ENCODE data around the gene KIAA1671.

Gene KIAA1671

GRCh38 chr22:25137577-25138525, 185.3 kb downstream of the KIAA1671 start:
- peaks cover 0 to 10% (median 0%) of the 10 kb centered on the region in 11 experiments; a peak in 3 of 22 replicates for H3K9me3 ChIP-seq (replicated peaks in 1 of 11)
- H3K27ac ChIP-seq: no peak overlapping the region
- no peak overlapping the region for H3K4me2 ChIP-seq
- H3K4me3 ChIP-seq: no peak overlapping the region
- no peak for TF ChIP-seq Cebpa-rat (IDR thresholded peaks at IDR 0.05)
- H4K20me1 ChIP-seq: no peaks in the 10 kb centered on the region; a peak in 1 of 22 replicates
- H3K4me1 ChIP-seq: peaks cover 0 to 13% (median 1%) of the 10 kb centered on the region in 10 experiments; a peak in 10 of 20 replicates
- H3K27me3 ChIP-seq: no peaks in the 10 kb centered on the region
- no peaks in the 10 kb centered on the region for H3K36me3 ChIP-seq
- no peak overlapping the region for H3K9ac ChIP-seq

DNA sequence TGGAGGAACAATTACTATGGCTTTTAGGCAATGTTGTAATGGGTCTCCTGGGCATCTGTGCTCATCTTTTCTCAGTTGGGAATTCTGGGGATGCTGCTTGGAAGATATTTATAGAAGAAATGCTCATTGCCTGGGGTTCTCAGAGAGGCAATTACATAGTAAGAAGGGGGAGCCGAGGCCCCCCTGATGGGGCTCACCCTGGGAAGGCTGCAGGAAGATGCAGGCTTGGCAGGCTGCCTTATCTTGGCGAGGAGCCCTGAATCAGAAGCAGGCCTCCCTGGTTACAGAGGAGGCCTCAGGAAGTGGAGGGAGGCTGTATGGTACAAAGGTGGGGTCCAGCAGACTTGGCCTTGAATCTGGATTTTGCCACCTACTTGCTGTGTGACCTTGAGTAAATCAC, 186.5 kb downstream of the KIAA1671 start:
- no peaks in the 10 kb centered on the region for H3K27me3 ChIP-seq
- H3K4me1 ChIP-seq: peaks cover 0 to 25% (median 12%) of the 10 kb centered on the region in 10 experiments; a peak in 15 of 20 replicates
- no peak overlapping the region for H3K4me3 ChIP-seq
- no peaks in the 10 kb centered on the region for H3K36me3 ChIP-seq
- H3K9ac ChIP-seq: no peak overlapping the region
- peaks cover 0 to 12% (median 0%) of the 10 kb centered on the region in 11 experiments; a peak in 3 of 22 replicates for H3K9me3 ChIP-seq (replicated peaks in 1 of 11)
- TF ChIP-seq Cebpa-rat (IDR thresholded peaks at IDR 0.05): no peak
- H3K4me2 ChIP-seq: peak overlapping the region in 1 of 11 experiments; percentile 16; a peak in 1 of 22 replicates
- H3K27ac ChIP-seq: no peak overlapping the region
- no peaks in the 10 kb centered on the region; a peak in 1 of 22 replicates for H4K20me1 ChIP-seq

GRCh38 chr22:25142102-25142501, 189.6 kb downstream of the KIAA1671 start:
- H3K4me1 ChIP-seq: peaks cover 0 to 42% (median 28%) of the 10 kb centered on the region in 10 experiments; a peak in 15 of 20 replicates
- peaks cover 0 to 4% (median 0%) of the 10 kb centered on the region in 11 experiments; a peak in 1 of 22 replicates for H4K20me1 ChIP-seq
- H3K27ac ChIP-seq: no peak overlapping the region

DNA sequence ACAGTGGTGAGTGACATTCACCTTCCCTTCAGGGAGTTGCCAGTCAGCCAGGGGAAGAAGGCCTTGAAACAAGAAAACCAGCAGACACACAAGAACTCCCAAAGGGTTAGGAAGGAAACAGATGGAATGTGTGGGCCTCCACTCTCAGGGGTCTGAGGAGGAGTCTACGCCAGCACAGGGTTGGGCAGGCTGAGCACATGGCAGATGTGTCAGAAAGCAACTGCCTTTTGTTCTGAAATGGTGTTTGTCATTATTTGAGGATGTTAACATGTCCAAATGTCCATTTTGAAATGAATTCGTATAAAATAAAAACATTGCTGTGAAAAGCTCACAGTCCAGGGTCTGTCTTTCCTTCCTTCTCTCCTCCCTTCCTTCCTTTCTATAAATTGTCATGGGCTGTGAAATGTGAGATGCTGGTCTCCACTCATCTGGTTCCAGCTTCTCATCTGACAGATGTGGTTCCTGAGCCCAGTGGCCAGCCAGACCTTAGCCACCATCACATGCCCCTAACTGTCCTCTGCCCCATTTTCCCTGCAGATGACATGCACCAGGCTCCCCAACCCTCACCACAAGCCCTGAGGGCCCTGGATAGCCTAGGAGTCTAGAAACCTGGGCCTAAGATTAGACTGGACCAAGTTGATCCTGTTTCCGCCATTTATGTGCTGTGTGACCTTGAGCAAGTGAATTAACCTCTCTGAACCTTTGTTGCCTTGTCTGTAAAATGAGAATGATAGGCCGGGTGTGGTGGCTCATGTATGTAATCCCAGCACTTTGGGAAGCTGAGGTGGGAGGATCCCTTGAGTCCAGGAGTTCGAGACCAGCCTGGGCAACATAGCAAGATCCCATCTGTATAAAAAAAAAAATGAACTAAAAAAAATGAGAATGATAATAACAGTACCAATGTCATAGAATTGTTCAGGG, 190.9 kb downstream of the KIAA1671 start:
- H3K9ac ChIP-seq: peak overlapping the region in 4 of 11 experiments; percentile 27 to 57 (median 46); a peak in 4 of 22 replicates
- peak overlapping the region in 7 of 11 experiments; percentile 17 to 83 (median 75); a peak in 13 of 22 replicates for H3K27ac ChIP-seq
- no peak overlapping the region for H3K4me3 ChIP-seq
- H4K20me1 ChIP-seq: peaks cover 0 to 4% (median 0%) of the 10 kb centered on the region in 11 experiments; a peak in 1 of 22 replicates
- no peaks in the 10 kb centered on the region for H3K27me3 ChIP-seq
- H3K4me2 ChIP-seq: peak overlapping the region in 8 of 11 experiments; percentile 4 to 80 (median 64); a peak in 15 of 22 replicates
- H3K4me1 ChIP-seq: peaks cover 0 to 42% (median 28%) of the 10 kb centered on the region in 10 experiments; a peak in 15 of 20 replicates
- no peaks in the 10 kb centered on the region for H3K36me3 ChIP-seq
- no peak for TF ChIP-seq Cebpa-rat (IDR thresholded peaks at IDR 0.05)
- H3K9me3 ChIP-seq (replicated peaks in 1 of 11): peaks cover 0 to 12% (median 0%) of the 10 kb centered on the region in 11 experiments; a peak in 3 of 22 replicates

More at GRCh38 chr22:25142102-25142501, 189.6 kb downstream of the KIAA1671 start:
- TF ChIP-seq Cebpa-rat (IDR thresholded peaks at IDR 0.05): no peak
- Histone ChIP-seq H3K27me3 (no peaks in the 10 kb centered on the region), H3K4me3 (no peak overlapping the region), H3K9ac (no peak overlapping the region), H3K9me3 (replicated peaks in 1 of 11) (peaks cover 0 to 12% (median 0%) of the 10 kb centered on the region in 11 experiments; a peak in 3 of 22 replicates), H3K36me3 (no peaks in the 10 kb centered on the region), H3K4me2 (no peak overlapping the region)

- 0 out of 22 replicates have a peak, but pooled peaks cover 0 to 4% (median 0%) of the 10 kb centered on the region in 11 experiments for H4K20me1 ChIP-seq
- no peak overlapping the region for H3K4me3 ChIP-seq
- H3K27me3 ChIP-seq: no peaks in the 10 kb centered on the region
- H3K4me1 ChIP-seq: peaks cover 0 to 35% (median 28%) of the 10 kb centered on the region in 10 experiments; a peak in 15 of 20 replicates
- H3K4me2 ChIP-seq: peak overlapping the region in 8 of 11 experiments; percentile 51 to 80 (median 64); a peak in 16 of 22 replicates
- H3K36me3 ChIP-seq: no peaks in the 10 kb centered on the region
- H3K9me3 ChIP-seq (replicated peaks in 1 of 11): peaks cover 0 to 12% (median 0%) of the 10 kb centered on the region in 11 experiments; a peak in 3 of 22 replicates
- H3K9ac ChIP-seq: peak overlapping the region in 1 of 11 experiments; percentile 20; a peak in 1 of 22 replicates
- H3K27ac ChIP-seq: peak overlapping the region in 1 of 11 experiments; percentile 83; a peak in 1 of 22 replicates
- no peak for TF ChIP-seq Cebpa-rat (IDR thresholded peaks at IDR 0.05)
Measured at GRCh38 chr22:25144522-25144921, 192.0 kb downstream of the KIAA1671 start.

- no peak overlapping the region for H3K9ac ChIP-seq
- H3K4me3 ChIP-seq: no peak overlapping the region
- no peaks in the 10 kb centered on the region for H3K36me3 ChIP-seq
- 0 out of 22 replicates have a peak, but pooled peaks cover 0 to 4% (median 0%) of the 10 kb centered on the region in 11 experiments for H4K20me1 ChIP-seq
- no peak overlapping the region for H3K4me2 ChIP-seq
- no peak for TF ChIP-seq Cebpa-rat (IDR thresholded peaks at IDR 0.05)
- no peak overlapping the region for H3K27ac ChIP-seq
- peaks cover 0 to 35% (median 28%) of the 10 kb centered on the region in 10 experiments; a peak in 15 of 20 replicates for H3K4me1 ChIP-seq
- no peaks in the 10 kb centered on the region for H3K27me3 ChIP-seq
- peaks cover 0 to 12% (median 0%) of the 10 kb centered on the region in 11 experiments; a peak in 3 of 22 replicates for H3K9me3 ChIP-seq (replicated peaks in 1 of 11)
Measured at GRCh38 chr22:25146307-25146706, 193.8 kb downstream of the KIAA1671 start.

- Histone ChIP-seq H4K20me1 (0 out of 22 replicates have a peak, but pooled peaks cover 0 to 4% (median 0%) of the 10 kb centered on the region in 11 experiments), H3K27me3 (no peaks in the 10 kb centered on the region)
Measured at GRCh38 chr22:25146906-25147641, 194.6 kb downstream of the KIAA1671 start.

More at GRCh38 chr22:25146906-25147641, 194.6 kb downstream of the KIAA1671 start:
- Histone ChIP-seq H3K9ac (no peak overlapping the region), H3K9me3 (replicated peaks in 1 of 11) (peaks cover 0 to 10% (median 0%) of the 10 kb centered on the region in 11 experiments; a peak in 3 of 22 replicates), H3K4me2 (no peak overlapping the region), H3K4me1 (peaks cover 0 to 34% (median 28%) of the 10 kb centered on the region in 10 experiments; a peak in 15 of 20 replicates), H3K36me3 (no peaks in the 10 kb centered on the region), H3K27ac (no peak overlapping the region), H3K4me3 (no peak overlapping the region)
- no peak for TF ChIP-seq Cebpa-rat (IDR thresholded peaks at IDR 0.05)
